Measurements from ENCODE around the gene PNKP.

Gene PNKP

GRCh38 chr19:49876422-49877019, 9.1 kb upstream of the PNKP start:
- no peak for DNase-seq

GRCh38 chr19:49875857-49876421, 8.6 kb upstream of the PNKP start:
- DNase-seq = peak; percentile 78

GRCh38 chr19:49875177-49875576, 7.8 kb upstream of the PNKP start:
- no peak for DNase-seq

GRCh38 chr19:49874503-49875157, 7.3 kb upstream of the PNKP start:
- DNase-seq = no peak

- no peak for DNase-seq
Observed at GRCh38 chr19:49873834-49874233, 6.5 kb upstream of the PNKP start.

GRCh38 chr19:49873129-49873521, 5.7 kb upstream of the PNKP start:
- DNase-seq = no peak

GRCh38 chr19:49872245-49873128, 5.1 kb upstream of the PNKP start:
- no peak for DNase-seq

- no peak for DNase-seq
Observed at GRCh38 chr19:49871349-49871985, 4.1 kb upstream of the PNKP start.

- DNase-seq = no peak
Observed at GRCh38 chr19:49870309-49870901, 3.0 kb upstream of the PNKP start.

- DNase-seq = peak; percentile 97
Observed at GRCh38 chr19:49869484-49870308, 2.3 kb upstream of the PNKP start.

GRCh38 chr19:49869009-49869483, 1.7 kb upstream of the PNKP start:
- peak; percentile 93 for DNase-seq

GRCh38 chr19:49864890-49865289, 2.5 kb downstream of the PNKP start:
- no peak for DNase-seq

GRCh38 chr19:49863935-49864320, 3.4 kb downstream of the PNKP start:
- no peak for DNase-seq

GRCh38 chr19:49863254-49863934, 4.0 kb downstream of the PNKP start:
- no peak for DNase-seq

- DNase-seq = peak; percentile 39
Observed at GRCh38 chr19:49862391-49863253, 4.8 kb downstream of the PNKP start.

GRCh38 chr19:49861541-49862378, 5.6 kb downstream of the PNKP start:
- peak; percentile 65 for DNase-seq

- peak; percentile 47 for DNase-seq
Observed at GRCh38 chr19:49861107-49861506, 6.3 kb downstream of the PNKP start.

- DNase-seq = peak; percentile 37
Observed at GRCh38 chr19:49860336-49861102, 6.9 kb downstream of the PNKP start.
